Measurements from ENCODE around the gene DONSON.

DONSON gene

DNA sequence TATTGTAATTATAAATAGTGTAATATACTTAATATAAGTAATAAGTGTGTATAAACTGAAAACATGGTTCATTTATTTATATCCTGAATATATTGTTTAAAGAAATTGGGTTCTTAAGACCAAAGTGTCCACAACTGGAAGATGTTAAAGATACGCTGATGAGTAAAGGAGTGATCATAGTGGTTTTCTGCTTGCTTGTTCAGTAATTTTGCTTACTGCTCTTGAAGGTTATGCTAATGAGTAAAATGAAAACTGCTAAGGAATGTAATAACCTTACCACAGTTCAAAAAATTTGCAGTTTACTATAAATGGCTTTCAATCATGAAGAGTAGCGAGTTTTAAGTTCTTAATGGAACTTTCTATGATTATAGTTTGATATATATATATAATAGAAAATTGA, 22.0 kb downstream of the DONSON start:
- TF ChIP-seq, protein P1, sequence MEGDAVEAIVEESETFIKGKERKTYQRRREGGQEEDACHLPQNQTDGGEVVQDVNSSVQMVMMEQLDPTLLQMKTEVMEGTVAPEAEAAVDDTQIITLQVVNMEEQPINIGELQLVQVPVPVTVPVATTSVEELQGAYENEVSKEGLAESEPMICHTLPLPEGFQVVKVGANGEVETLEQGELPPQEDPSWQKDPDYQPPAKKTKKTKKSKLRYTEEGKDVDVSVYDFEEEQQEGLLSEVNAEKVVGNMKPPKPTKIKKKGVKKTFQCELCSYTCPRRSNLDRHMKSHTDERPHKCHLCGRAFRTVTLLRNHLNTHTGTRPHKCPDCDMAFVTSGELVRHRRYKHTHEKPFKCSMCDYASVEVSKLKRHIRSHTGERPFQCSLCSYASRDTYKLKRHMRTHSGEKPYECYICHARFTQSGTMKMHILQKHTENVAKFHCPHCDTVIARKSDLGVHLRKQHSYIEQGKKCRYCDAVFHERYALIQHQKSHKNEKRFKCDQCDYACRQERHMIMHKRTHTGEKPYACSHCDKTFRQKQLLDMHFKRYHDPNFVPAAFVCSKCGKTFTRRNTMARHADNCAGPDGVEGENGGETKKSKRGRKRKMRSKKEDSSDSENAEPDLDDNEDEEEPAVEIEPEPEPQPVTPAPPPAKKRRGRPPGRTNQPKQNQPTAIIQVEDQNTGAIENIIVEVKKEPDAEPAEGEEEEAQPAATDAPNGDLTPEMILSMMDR (IDR thresholded peaks at IDR 0.05; ENCODE audit: control insufficient read depth, extremely low read depth, insufficient read depth) = no peak
- H3K4me3 ChIP-seq (ENCODE audit: low read depth, low read length) = no peak overlapping the region
- no peak for DNase-seq (ENCODE audit: low read depth)

DNA sequence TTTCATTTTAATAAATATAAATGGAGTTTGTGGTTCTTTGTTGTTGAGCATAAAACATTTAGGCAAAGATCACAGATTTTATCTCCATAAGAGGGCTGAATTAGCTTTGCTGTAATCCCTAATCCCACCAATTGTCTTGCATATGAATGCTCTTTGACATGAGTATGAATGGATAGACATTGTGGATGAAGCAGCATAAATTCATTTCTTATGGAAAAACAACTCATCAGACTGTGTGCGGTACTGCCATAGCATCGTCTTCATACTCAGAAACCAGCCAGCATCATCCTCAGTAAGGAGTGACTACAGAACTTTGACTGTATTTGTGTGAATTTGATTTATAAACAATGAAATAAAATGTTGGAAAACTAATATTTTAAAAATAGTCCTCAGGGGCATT, 26.1 kb downstream of the DONSON start:
- TF ChIP-seq, protein P1 (IDR thresholded peaks at IDR 0.05; ENCODE audit: control insufficient read depth, extremely low read depth, insufficient read depth) = no peak
- no peak for DNase-seq (ENCODE audit: low read depth)
- H3K4me3 ChIP-seq (ENCODE audit: low read depth, low read length) = no peak overlapping the region

DNA sequence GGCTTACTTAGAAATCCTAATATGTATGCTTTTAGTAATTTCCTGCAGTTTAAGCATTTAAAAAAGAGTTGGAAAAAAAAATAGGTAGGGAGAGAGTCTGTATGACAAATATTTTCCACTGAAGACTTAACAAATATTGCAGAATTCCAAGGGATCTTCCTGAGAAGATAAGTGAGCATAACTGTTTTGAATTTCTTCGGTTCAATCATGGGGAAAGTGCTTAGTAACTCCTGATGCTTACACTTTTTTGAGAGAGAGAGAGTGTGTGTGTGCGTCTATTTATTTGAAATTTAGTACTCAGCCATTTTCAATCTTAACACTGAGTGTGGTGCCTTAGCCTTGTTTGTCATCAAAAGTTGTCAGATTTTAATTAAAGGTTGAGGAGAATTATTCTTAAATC, 27.1 kb downstream of the DONSON start:
- no peak for DNase-seq (ENCODE audit: low read depth)
- TF ChIP-seq, protein P1 (IDR thresholded peaks at IDR 0.05; ENCODE audit: control insufficient read depth, extremely low read depth, insufficient read depth) = no peak
- H3K4me3 ChIP-seq (ENCODE audit: low read depth, low read length) = no peak overlapping the region

DNA sequence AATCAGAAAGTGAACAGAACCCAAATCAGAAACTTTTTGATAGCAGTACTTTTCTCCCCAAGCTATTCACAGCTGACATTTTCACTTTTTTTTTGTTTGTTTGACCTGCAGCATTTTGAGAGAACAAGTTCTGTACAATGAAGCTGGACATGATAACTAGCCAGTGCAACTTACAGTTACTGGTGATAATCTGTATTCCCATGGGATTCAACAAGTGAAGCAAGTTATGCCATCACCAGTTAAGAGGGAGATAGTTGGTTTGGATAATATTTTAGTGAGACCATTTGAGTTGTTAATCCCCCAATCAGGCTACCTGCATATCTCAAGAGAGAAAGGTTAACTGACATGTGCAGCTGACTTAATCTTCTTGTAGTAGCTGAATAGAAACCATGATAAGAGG, 27.5 kb downstream of the DONSON start:
- TF ChIP-seq, protein P1 (IDR thresholded peaks at IDR 0.05; ENCODE audit: control insufficient read depth, extremely low read depth, insufficient read depth) = no peak

DNA sequence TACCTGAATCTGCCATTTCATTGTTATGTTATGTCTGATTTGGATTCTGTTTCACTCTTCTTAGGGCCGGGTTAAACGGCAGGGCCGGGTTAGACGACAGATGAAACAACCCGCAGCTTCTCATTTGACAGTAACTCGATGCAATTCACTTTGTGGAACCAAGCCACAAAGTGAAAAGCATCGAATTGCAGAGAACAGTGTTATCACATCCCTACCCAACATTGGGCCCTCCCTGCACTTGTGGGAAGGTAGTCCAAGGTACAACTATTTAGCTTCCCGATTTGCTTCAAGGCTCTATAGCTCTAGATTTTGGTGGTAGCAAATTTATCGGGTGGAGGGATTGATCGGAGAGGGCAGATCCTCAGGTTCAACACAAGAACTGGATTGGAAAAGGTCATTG, 28.7 kb downstream of the DONSON start:
- TF ChIP-seq, protein P1 (IDR thresholded peaks at IDR 0.05; ENCODE audit: control insufficient read depth, extremely low read depth, insufficient read depth) = no peak
- DNase-seq (ENCODE audit: low read depth) = no peak
- H3K4me3 ChIP-seq (ENCODE audit: low read depth, low read length) = no peak overlapping the region

More for the DNA sequence above, 27.5 kb downstream of the DONSON start:
- no peak overlapping the region for H3K4me3 ChIP-seq (ENCODE audit: low read depth, low read length)
- DNase-seq (ENCODE audit: low read depth) = no peak

DNA sequence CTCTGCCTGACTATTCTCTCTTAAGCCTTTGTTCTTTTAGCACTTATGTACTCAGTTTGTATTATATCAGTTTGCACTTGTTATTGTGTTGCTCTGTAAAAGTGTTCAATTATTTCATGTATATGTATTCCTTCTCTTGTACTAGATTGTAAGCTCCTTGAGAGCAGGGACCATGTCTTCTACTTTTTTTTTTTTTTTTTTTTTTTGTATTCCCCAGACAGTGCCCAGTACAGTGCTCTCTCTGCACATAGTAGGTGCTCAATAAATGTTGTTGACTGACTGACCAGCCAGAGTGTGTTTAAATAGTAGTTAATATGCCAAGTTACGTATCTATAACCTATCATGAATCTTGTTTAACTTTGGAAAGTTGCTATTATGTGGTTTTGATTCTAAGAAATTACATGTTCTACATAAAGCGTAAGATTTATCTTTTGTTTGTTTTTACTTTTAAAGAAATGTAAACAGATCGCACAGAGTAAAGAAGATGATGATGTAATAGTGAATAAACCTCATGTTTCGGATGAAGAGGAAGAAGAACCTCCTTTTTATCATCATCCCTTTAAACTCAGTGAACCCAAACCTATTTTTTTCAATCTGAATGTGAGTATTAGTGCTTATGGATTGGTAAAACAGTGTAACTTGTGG, 29.6 kb downstream of the DONSON start:
- no peak for DNase-seq (ENCODE audit: low read depth)
- TF ChIP-seq, protein P1 (IDR thresholded peaks at IDR 0.05; ENCODE audit: control insufficient read depth, extremely low read depth, insufficient read depth) = no peak
- H3K4me3 ChIP-seq (ENCODE audit: low read depth, low read length) = no peak overlapping the region

DNA sequence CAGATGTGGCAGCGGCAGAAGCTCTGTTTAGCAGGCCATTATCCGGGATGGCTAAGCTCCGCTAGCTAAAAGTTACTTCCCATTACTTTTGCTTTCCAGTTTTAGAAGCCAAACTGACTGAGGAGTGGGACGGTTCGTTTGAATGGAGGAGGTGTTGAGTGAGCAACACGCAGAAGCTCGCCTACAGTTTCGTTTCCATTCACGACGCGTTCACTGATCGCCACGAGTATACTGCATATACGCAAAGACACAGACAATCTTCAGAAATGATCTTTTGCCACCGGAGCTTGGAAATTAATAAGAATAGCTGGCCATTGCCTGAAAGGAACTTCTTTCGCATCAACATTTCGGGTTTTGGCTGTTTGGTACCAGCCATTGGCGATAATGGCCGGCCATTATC, 31.0 kb downstream of the DONSON start:
- TF ChIP-seq, protein P1 (IDR thresholded peaks at IDR 0.05; ENCODE audit: control insufficient read depth, extremely low read depth, insufficient read depth) = no peak
- H3K4me3 ChIP-seq (ENCODE audit: low read depth, low read length) = no peak overlapping the region
- no peak for DNase-seq (ENCODE audit: low read depth)
